GM12891 (cell line): ENCODE data around the gene ZNF646.

Source experiments
- DNase-seq: peaks from one replicate; pipeline ENCODE4 v3.0.0; 2011; ENCODE audit warnings: low spot score; ENCODE audit not compliant: insufficient read length
- FAIRE-seq: peaks from 2 replicates; lab custom pipeline; 2011; peaks lifted over from hg19 to GRCh38; lab: Jason Lieb, UNC
- PAX5 ChIP-seq: IDR thresholded peaks from 2 replicates; pipeline ENCODE4 v1.6.1; 2011; ENCODE audit warnings: low read length, moderate library complexity, mild to moderate bottlenecking; ENCODE audit not compliant: insufficient read depth, severe bottlenecking
- POLR2A ChIP-seq: IDR thresholded peaks from 2 replicates; pipeline ENCODE4 v1.6.1; 2011; ENCODE audit warnings: low read depth, low read length, control low read depth
- POLR2AphosphoS5 ChIP-seq: IDR thresholded peaks from 2 replicates; pipeline ENCODE4 v1.6.1; 2011; ENCODE audit warnings: low read depth, low read length, control low read depth
- POU2F2 ChIP-seq: IDR thresholded peaks from 2 replicates; pipeline ENCODE4 v1.6.1; 2011; ENCODE audit warnings: low read depth, mild to moderate bottlenecking, control low read depth, low read length, moderate library complexity
- SPI1 ChIP-seq: IDR thresholded peaks from 2 replicates; pipeline ENCODE4 v1.6.1; 2011; ENCODE audit warnings: low read depth, low read length, control low read depth
- TAF1 ChIP-seq: IDR thresholded peaks from 2 replicates; pipeline ENCODE4 v1.6.1; 2011; ENCODE audit warnings: low read depth, low read length, control low read depth

ZNF646 gene

GRCh38 chr16:31063843-31064611 lies 10.2 kb upstream of the ZNF646 start:
- DNase-seq (no peak), FAIRE-seq (no peak)
- no peak for TF ChIP-seq SPI1

- no peak for DNase-seq
- no peak for TF ChIP-seq POLR2AphosphoS5
- TF ChIP-seq PAX5, result no peak
- TF ChIP-seq TAF1, result no peak
- TF ChIP-seq POLR2A, result no peak
- TF ChIP-seq POU2F2, result no peak
- TF ChIP-seq SPI1, result no peak
- FAIRE-seq, result no peak
Observed at GRCh38 chr16:31064882-31065461, 9.2 kb upstream of the ZNF646 start.

- DNase-seq (no peak), FAIRE-seq (no peak)
- TF ChIP-seq TAF1 (no peak), POLR2AphosphoS5 (no peak), POU2F2 (no peak), SPI1 (no peak), POLR2A (no peak), PAX5 (no peak)
Observed at GRCh38 chr16:31067342-31067741, 6.9 kb upstream of the ZNF646 start.

- TF ChIP-seq SPI1 (no peak), TAF1 (no peak), PAX5 (no peak), POLR2A (no peak), POLR2AphosphoS5 (no peak), POU2F2 (no peak)
- DNase-seq (no peak), FAIRE-seq (no peak)
Observed at GRCh38 chr16:31071861-31072260, 2.4 kb upstream of the ZNF646 start.

GRCh38 chr16:31072540-31073141 lies 1.6 kb upstream of the ZNF646 start:
- TF ChIP-seq POLR2AphosphoS5 (peak; percentile 37; the same call in 1 of the 2 replicates), POU2F2 (no peak), POLR2A (no peak), TAF1 (no peak), PAX5 (no peak), SPI1 (no peak)
- FAIRE-seq, result peak; percentile 62
- DNase-seq, result no peak

- peak; percentile 64 for FAIRE-seq
- peak; percentile 82 for DNase-seq
- no peak for TF ChIP-seq PAX5
- peak; percentile 79 for TF ChIP-seq TAF1
- TF ChIP-seq SPI1, result peak; percentile 74
- TF ChIP-seq POU2F2, result peak; percentile 23; the same call in 1 of the 2 replicates
- peak; percentile 45; the same call in 1 of the 2 replicates for TF ChIP-seq POLR2A
Observed at GRCh38 chr16:31073142-31073969, 866 bp upstream of the ZNF646 start.

- TF ChIP-seq TAF1 (no peak; the same call in 1 of the 2 replicates), POLR2AphosphoS5 (no peak), PAX5 (no peak), POLR2A (no peak; the same call in 1 of the 2 replicates), SPI1 (no peak), POU2F2 (no peak)
- DNase-seq, result no peak
- FAIRE-seq, result no peak
Observed at GRCh38 chr16:31074814-31075183, 577 bp downstream of the ZNF646 start.

GRCh38 chr16:31076319-31076718 lies 2.1 kb downstream of the ZNF646 start:
- TF ChIP-seq PAX5, result no peak
- no peak for TF ChIP-seq POU2F2
- no peak for TF ChIP-seq TAF1
- no peak for TF ChIP-seq POLR2AphosphoS5
- no peak for TF ChIP-seq SPI1
- no peak for TF ChIP-seq POLR2A
- FAIRE-seq, result no peak
- DNase-seq, result no peak
